GM18873 (cell line): ENCODE data around the gene TRPC4.
"Not testable (repeated sequence)": the region's sequence is repeated elsewhere in the genome, so short reads cannot be mapped to it uniquely, and the experiment has no call there.

ENCODE experiments used
- ATAC-seq: cut with Tn5 transposase; IDR thresholded peaks from one replicate; pipeline ENCODE4 v1.9.1; 2021; ENCODE audit warnings: mild to moderate bottlenecking, moderate library complexity, moderate number of reproducible peaks; ENCODE audit not compliant: unreplicated experiment, low FRiP score

Gene TRPC4

DNA sequence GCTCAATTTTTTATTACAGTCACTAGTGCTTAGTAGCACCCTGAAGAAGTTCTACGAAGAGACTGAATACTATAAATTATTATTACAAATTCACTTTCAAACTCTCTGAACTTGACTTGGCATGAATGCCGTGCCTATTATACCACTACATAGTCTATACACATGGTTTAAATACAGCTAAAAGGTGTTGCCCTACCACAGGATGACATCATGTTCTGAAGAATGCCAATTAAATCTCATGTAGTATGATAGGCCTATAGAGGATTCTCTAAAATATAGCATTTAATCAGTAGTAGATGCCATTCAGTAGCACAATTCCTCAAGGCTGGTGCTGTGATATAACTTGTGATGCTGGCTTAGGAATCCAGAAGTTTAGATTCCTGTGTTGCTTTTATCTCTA is 254.3 kb downstream of the TRPC4 start:
- ATAC-seq = no peak

DNA sequence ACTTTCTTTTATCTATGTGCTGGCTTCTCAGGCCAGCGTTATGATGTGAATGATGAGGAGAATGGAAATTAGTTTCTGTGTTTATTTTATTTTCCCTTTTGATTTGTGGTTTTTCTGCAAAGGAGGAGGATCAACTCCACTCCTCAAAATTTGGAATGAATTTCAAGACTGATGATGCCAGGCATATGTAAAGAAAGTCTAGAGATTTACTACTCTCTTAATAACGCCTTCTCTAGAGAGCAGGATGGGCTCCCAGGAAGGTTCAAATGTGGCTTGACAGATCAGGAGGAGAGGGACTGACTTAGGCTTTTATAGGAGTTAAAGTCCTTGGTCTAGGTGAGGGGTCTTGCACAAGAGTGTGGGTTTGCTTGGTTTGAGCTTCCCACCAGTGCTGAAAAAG is 255.9 kb downstream of the TRPC4 start:
- no peak for ATAC-seq

DNA sequence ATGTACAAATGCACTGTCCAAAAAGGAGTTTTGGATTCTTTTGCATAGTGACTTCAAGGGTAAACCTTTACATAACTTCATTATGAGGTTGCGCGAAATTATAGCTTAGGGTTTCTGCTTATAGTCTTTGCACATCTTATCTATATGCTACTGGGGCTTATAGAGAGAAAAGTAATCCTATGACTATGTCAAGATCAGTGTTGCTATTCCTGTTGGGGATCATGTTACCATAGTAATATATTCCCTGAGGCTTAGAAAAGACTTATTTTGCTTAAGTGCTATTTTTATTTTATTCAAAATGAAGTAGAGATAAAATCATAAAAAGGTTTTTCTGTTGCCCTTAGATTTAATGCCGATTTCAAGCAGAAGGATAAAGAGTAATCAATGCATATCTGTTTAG is 256.3 kb downstream of the TRPC4 start:
- no peak for ATAC-seq

DNA sequence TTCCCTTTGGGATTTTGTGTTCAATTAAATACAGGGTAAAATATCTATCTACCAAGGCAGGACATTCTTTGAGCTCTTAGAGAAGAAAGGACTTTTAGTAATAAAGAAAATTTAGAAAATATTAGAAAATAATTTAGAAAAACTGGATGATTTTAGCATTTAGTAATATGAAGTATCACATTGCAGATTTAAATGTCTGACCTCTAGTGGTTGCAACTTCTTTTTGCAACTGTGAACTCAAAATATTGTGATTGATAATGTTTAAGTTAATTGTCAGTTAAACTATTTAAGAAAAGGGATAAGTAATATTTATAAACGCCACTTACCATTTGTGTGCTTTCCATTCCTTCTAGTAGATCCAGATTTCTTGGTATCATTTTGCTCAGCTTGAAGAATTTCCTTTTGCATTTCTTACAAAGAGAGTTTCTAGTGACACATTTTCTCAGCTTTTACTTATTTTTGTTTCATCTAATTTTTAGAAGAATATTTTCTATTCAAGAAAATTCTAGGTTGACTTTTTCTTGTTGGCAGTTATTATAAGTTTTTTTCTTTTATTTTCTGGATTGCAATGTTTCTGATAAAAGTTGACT is 260.7 kb downstream of the TRPC4 start:
- no peak for ATAC-seq

DNA sequence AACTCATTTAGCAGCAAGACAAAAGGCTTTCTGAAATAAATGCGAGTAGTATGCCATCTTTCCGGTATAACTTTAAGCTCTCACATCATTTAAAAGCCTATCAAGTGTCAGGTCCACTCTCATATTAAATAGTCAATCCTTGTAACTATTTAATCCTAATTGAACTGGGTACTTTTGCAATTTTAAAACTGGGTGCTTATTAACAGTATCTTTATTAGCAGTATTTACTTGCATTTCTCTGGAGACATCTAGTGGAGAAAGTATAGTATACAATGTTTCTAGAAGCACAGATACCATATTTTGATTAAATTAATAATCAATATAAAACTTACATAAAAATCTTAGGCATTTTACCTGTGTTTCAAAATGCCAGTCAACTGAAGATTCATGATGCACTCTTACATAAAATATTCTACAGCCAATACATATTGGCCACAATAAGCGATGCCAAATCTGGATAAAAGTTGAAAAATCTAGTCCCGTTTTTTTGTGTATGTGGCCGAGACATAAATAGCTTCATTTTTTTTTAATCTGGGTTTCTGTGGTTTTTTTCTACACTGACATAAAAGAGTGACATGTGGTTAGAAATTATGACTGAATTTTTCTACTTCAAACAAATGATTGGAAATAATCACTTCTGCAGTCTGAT is 266.7 kb downstream of the TRPC4 start:
- ATAC-seq = no peak

DNA sequence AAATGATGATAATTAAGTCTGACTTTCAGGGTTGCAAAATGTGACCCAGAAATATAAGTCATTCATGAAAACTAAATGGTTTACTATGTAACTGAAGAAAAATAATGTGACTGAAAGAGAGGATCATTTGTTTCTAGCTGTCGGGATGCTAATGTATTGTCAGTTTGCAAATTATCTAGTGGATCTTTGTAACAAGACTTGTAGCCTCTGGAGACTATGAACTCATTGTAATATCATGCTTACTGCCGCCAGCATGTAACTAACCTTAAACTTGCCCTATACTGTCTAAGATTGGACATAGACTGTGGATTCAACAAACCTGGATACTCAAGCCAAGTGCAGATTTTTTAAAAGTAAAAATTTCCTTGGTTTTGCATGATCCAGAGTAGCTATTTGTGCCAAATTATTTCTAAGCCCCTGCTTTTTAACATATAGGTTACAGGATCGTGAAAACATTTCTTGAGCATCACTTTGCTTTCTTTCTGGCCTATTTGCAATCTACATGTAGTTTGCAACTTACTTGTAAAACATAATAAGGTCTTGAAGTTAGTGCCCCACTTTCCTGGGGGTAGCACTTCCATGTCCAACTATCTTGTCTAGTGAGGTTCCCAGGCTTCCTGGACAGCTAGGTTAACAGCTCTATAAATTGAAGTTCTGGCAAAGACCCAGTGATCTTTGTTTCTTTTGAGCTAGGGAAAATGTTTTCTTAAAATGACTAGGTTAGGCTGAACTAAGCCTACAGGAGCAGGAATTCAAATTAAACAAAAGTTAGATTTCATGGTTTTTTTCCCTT is 267.7 kb downstream of the TRPC4 start:
- ATAC-seq = no peak

DNA sequence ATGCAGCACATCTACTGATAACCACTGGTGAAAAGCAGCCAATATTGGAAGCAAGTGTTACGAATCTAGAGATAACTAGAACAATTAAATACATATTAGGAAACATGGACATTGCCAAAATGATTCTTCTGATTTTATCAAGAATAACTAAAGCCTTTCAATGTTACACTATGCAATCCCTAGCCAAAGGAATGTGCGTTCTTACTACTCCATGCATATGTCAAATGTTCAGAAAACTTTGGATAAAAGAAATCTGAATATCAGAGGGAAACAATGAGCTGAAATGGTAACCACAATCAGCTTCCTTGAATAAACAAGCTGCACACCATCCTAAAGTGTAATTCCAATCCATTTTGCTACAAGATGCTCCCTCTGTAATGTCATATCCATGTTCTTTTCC is 270.1 kb downstream of the TRPC4 start:
- ATAC-seq = no peak

DNA sequence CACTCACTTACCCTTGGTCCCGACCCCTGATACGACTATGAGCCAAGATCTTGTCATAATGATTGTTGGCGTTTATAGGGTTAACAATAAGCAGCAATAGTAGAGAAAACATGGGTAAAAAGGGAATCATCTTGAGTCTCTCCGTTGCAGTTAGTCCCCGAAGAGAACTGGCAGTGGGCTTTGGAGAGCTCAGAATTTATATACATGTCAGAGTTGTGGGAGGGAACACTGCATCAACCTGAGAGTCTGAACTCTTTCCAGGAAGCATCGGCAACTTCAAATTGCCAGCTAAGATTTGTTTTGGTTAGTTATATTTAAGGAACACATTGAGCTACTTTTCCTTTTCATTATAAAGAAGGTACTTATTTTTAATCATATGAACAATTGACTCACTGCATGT is 271.0 kb downstream of the TRPC4 start, which contains the start of gene POSTN:
POSTN (minus strand) TSS at position 172 of the 400 bp plus-strand sequence; CDS start at position 130, 42 bp downstream.
- ATAC-seq = no peak

DNA sequence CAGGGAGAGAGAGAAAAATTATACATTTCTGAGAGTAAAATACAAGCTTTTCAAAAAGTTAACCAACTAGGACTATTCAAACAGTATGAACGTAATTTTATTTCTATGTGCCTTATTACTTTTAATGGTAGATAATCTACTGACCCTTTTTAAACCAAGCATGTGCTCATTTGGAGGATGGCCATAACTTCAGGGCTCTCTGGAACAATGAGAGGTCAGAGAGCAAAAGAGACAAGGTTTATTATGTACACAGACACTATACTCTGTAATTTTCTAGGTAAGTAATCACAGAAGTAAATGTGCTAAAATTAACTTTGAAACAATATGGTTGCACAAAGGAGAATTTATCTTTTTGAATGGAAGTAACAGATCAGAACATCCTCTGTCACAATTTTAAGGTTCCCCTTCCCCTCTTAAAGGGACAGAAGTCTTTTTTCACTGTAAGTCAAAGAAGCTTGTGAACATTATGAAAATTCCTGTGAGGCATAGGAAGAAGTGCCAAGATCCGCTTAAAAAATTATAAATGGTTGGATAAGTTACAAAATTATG is 272.0 kb downstream of the TRPC4 start:
- ATAC-seq = no peak

DNA sequence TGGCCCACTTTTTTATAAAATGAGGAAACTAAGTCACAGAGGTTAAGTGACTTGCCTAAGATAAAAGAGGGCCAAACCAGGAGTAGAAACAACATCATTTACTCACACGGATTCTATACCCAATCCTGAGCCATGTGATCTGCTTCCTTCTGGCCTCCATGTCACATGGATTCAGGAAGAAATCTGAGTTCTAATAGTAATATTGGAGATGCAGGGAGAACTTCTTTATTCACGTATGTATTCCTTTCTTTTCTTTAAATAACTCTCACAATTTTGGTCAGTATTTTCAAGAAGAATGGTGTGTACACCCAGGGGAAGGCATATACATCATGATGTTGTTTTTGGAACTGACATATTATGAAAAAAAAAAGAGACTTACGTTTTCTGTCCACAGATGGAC is 272.8 kb downstream of the TRPC4 start:
- no peak for ATAC-seq

DNA sequence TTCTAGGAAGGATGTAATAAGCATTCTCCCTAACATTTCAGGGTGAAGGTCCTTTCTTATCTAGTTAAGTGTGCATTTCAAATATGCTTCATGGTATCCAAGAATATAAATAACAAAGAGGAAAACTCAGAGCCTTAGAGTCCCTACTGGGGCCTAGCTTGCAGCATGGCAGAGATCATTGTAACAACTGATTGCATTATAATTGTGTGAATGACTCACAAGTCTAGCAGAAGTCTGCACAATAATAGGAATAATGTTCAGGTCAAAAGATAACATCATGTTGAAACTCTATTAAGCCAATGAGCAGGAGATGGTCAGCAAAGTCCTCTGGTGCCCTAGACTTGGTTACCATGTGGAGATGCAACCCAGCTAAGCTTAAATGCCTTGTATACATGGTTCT is 274.4 kb downstream of the TRPC4 start:
- ATAC-seq = no peak

DNA sequence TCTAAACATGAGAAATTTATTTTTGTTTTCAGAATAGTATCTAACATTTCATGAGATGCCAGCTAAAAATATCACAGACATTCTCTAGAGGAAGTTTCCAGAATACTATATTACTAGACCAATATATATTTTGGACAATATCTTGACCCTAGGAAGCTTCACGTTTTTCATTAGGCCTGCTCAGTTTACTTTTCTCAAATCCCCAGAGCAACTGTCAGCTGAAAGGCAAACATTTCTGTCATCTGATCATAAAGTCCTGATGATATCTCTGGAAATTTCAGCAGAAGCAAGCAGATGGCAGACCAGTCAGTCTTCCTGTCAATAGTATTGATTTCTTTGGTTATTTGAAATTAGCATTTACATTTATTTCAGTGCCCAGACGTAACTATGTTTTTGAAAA is 275.0 kb downstream of the TRPC4 start:
- no peak for ATAC-seq

DNA sequence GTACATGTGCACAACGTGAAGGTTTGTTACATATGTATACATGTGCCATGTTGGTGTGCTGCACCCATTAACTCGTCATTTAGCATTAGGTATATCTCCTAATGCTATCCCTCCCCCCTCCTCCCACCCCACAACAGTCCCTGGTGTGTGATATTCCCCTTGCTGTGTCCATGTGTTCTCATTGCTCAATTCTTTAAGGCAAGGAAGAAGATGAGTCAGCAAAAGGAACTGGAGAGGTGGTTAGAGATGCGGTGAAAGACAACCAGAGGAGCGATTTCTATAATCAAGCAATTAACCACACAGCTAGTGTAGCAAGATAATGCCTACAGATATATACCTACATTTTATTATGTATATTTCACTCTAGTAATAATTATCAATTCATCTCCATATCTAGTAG is 280.2 kb downstream of the TRPC4 start:
- ATAC-seq = not testable (repeated sequence)

DNA sequence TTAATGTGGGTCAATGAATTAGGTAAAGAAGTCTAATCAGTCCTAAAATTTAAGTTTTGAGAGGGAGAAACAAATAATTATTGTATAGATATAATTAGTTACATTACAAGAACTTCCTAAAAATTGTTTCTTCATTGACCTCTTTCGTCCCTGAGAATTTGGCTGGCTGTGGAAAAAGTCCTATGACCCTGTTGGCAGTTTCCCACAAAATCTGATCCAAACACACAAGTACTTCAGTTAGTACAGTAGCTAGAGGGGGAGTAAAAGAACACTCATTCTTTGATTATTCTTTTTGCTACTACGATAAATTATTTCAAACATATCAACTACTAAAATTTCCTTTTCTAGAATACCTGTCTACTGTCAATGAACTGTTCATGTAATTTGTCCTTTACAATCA is 282.3 kb downstream of the TRPC4 start:
- ATAC-seq = no peak
